Measurements from ENCODE around the gene TSFM.

The TSFM gene

GRCh38 chr12:57839996-57840395 lies 57.4 kb downstream of the TSFM start:
- TF ChIP-seq, protein P1, sequence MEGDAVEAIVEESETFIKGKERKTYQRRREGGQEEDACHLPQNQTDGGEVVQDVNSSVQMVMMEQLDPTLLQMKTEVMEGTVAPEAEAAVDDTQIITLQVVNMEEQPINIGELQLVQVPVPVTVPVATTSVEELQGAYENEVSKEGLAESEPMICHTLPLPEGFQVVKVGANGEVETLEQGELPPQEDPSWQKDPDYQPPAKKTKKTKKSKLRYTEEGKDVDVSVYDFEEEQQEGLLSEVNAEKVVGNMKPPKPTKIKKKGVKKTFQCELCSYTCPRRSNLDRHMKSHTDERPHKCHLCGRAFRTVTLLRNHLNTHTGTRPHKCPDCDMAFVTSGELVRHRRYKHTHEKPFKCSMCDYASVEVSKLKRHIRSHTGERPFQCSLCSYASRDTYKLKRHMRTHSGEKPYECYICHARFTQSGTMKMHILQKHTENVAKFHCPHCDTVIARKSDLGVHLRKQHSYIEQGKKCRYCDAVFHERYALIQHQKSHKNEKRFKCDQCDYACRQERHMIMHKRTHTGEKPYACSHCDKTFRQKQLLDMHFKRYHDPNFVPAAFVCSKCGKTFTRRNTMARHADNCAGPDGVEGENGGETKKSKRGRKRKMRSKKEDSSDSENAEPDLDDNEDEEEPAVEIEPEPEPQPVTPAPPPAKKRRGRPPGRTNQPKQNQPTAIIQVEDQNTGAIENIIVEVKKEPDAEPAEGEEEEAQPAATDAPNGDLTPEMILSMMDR (IDR thresholded peaks at IDR 0.05; ENCODE audit: insufficient read depth, missing control alignments) = no peak
- DNase-seq (ENCODE audit: insufficient read length, low spot score) (no peak), FAIRE-seq (no peak)

GRCh38 chr12:57840726-57841125 lies 58.1 kb downstream of the TSFM start:
- DNase-seq (ENCODE audit: insufficient read length, low spot score) = no peak
- FAIRE-seq = no peak
- TF ChIP-seq, protein P1 (IDR thresholded peaks at IDR 0.05; ENCODE audit: insufficient read depth, missing control alignments) = no peak

- no peak for DNase-seq (ENCODE audit: insufficient read length, low spot score)
Observed at GRCh38 chr12:57841445-57841844, 58.9 kb downstream of the TSFM start.

DNA sequence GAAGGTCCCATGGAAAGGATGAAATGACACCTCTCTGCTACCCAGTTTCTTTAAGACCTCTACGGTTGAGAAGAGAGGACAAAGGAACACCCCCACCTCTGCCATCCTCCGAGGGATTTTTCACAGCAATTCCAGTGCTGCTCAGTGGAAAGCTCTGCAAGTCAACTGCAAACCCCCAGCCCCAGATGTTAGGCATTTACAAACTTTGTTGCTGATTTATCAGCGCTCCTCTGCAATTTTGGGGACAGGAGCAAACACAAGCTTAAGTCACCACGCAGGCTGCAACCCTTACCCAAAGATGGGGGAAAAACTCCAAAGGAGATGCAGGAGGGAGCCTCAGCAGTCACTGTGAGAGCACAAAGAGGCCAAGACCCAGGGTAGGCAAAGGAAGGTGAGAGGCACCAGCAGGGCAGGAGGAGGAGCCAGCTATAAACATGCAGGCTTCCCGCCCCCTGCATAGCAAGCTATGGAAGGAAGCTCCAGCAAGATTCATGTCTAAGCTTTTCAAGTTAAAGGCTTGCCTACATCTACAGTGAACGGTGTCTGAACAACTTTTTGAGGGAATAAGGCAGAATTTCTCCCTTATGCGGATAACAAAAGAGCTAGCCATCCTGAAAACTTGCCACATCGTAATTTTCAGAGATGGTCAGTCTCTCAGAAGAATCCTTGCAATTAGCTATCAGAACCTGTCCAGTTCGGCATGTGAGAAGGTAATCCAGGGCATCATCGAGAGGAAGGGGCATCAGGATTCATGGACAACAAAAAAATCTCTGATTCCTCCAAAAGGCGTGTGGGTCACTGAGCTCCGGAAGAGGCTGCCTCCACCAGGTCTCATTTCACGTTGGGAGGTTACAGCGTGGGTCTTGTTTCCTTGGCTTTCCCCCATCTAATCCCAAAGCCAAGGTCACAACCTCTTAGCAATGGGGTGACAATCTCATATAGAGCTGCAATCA lies 60.0 kb downstream of the TSFM start:
- DNase-seq (ENCODE audit: insufficient read length, low spot score) = no peak
- TF ChIP-seq, protein P1 (IDR thresholded peaks at IDR 0.05; ENCODE audit: insufficient read depth, missing control alignments) = no peak
- no peak for FAIRE-seq

More at GRCh38 chr12:57841445-57841844, 58.9 kb downstream of the TSFM start:
- TF ChIP-seq, protein P1 (IDR thresholded peaks at IDR 0.05; ENCODE audit: insufficient read depth, missing control alignments) = no peak
- no peak for FAIRE-seq

GRCh38 chr12:57844709-57845477 lies 62.3 kb downstream of the TSFM start:
- no peak for FAIRE-seq
- DNase-seq (ENCODE audit: insufficient read length, low spot score) = no peak
- TF ChIP-seq, protein P1 (IDR thresholded peaks at IDR 0.05; ENCODE audit: insufficient read depth, missing control alignments) = no peak

DNA sequence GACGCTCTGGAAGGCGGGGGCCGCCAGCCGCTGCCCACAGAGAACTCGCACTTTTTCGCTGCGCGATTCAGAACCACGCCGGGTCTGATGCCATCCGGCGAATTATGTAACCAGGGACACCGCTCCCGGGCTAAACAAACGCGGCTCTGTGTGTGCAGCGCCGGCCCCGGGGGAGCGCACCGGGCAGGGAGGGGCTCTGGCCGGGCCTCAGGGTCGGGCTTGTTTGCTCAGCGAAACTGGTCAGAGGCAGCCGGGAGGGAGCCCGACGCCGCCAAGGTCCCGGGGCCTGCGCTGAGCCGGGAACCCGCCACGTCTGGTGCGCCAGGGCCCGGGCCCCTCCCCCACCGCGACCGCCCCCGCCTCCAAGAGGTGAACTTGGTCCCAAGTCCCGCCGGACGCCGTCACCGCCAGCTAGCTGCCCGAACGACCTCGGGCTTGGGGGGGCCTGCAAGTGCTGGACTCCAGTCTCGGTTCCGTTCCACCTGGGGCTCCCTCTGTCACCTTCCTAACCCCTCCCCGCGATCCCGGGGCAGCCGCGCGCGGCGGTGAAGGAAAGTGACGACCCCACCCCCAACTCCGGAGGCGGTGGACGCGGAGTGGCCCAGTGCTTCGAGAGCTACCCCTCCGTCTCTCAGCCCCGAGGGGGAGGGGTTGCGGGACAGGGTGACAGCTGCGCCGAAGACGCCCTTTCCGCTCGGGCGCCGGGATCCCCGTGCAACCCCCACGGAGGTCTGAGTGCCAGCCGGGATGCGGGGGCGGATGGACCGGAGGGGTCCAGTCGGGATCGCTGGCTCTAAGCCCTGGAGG lies 63.1 kb downstream of the TSFM start:
- DNase-seq (ENCODE audit: insufficient read length, low spot score) = no peak
- FAIRE-seq = no peak
- TF ChIP-seq, protein P1 (IDR thresholded peaks at IDR 0.05; ENCODE audit: insufficient read depth, missing control alignments) = no peak
